ENCODE data around the gene EVI5.

- no peak for TF ChIP-seq EZH2phosphoT487 (IDR thresholded peaks at IDR 0.05; ENCODE audit: insufficient read depth, low read depth)
- no peak for TF ChIP-seq EZH2 (IDR thresholded peaks at IDR 0.05; ENCODE audit: insufficient read depth, poor library complexity, severe bottlenecking)
Observed at GRCh38 chr1:92473781-92474495, 311.0 kb downstream of the EVI5 start.

All from GM23248 (cell line).